HG03442 (cell line): ENCODE data around the gene JAKMIP2.

ENCODE experiments used
- ATAC-seq: cut with Tn5 transposase; IDR thresholded peaks from one replicate; pipeline ENCODE4 v1.9.1; 2021; ENCODE audit warnings: mild to moderate bottlenecking, moderate library complexity; ENCODE audit not compliant: unreplicated experiment

Gene JAKMIP2

GRCh38 chr5:147789820-147790219 is 7.3 kb upstream of the JAKMIP2 start:
- ATAC-seq, result no peak

GRCh38 chr5:147788023-147788422 is 5.5 kb upstream of the JAKMIP2 start:
- ATAC-seq, result no peak

GRCh38 chr5:147786142-147786541 is 3.6 kb upstream of the JAKMIP2 start:
- no peak for ATAC-seq

- ATAC-seq, result no peak
Measured at GRCh38 chr5:147784146-147784987, 1.8 kb upstream of the JAKMIP2 start.

- no peak for ATAC-seq
Measured at GRCh38 chr5:147780924-147781573, 1.5 kb downstream of the JAKMIP2 start.

GRCh38 chr5:147779694-147780093 is 2.8 kb downstream of the JAKMIP2 start:
- no peak for ATAC-seq

GRCh38 chr5:147776989-147777388 is 5.5 kb downstream of the JAKMIP2 start:
- ATAC-seq, result no peak

GRCh38 chr5:147773587-147773986 is 8.9 kb downstream of the JAKMIP2 start:
- no peak for ATAC-seq

GRCh38 chr5:147773139-147773538 is 9.4 kb downstream of the JAKMIP2 start:
- no peak for ATAC-seq

GRCh38 chr5:147767048-147767447 is 15.5 kb downstream of the JAKMIP2 start:
- no peak for ATAC-seq

GRCh38 chr5:147763791-147764525 is 18.6 kb downstream of the JAKMIP2 start:
- no peak for ATAC-seq

GRCh38 chr5:147760086-147760875 is 22.2 kb downstream of the JAKMIP2 start:
- no peak for ATAC-seq

GRCh38 chr5:147759441-147759840 is 23.1 kb downstream of the JAKMIP2 start:
- no peak for ATAC-seq

GRCh38 chr5:147756566-147756965 is 26.0 kb downstream of the JAKMIP2 start:
- no peak for ATAC-seq

GRCh38 chr5:147754372-147755122 is 28.0 kb downstream of the JAKMIP2 start:
- ATAC-seq, result no peak

- no peak for ATAC-seq
Measured at GRCh38 chr5:147753765-147754164, 28.8 kb downstream of the JAKMIP2 start.

- ATAC-seq, result no peak
Measured at GRCh38 chr5:147752666-147753290, 29.8 kb downstream of the JAKMIP2 start.

GRCh38 chr5:147752033-147752432 is 30.5 kb downstream of the JAKMIP2 start:
- ATAC-seq, result no peak

- ATAC-seq, result no peak
Measured at GRCh38 chr5:147751156-147751830, 31.2 kb downstream of the JAKMIP2 start.
